Measurements from ENCODE around the gene HMOX1.

DNA sequence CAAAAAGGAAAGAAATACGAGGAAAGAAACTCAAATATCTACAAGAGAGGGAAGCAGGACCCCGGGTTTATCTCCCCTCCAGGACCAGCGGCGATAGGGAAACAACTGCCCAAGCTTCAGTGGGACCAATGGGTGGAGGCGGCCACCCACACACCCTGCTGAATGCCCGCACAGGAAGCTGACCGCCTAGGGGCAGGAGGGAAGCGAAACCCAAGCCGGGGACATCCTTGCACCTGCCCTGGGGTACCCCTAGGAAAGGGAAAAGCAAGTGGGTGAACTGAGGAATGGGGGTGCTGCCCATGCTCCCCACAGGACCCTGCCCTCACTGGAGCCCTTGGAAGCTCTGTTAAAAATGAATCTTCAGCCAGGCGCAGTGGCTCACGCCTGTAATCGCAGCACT lies 27.6 kb upstream of the HMOX1 start:
- TF ChIP-seq CTCF (IDR thresholded peaks at IDR 0.05) (no peak), POLR2A (IDR thresholded peaks at IDR 0.05) (no peak)

Measured in uterus (tissue), 2 donors.